ENCODE measurements around the gene GCN1.

GCN1 gene

GRCh38 chr12:120170631-120171030 is 23.9 kb downstream of the GCN1 start:
- TF ChIP-seq CTCF (IDR thresholded peaks at IDR 0.05; ENCODE audit: borderline replicate concordance, insufficient read depth, low read depth, low read length), result no peak
- H3K4me3 ChIP-seq (ENCODE audit: low read depth, low read length), result no peak overlapping the region

DNA sequence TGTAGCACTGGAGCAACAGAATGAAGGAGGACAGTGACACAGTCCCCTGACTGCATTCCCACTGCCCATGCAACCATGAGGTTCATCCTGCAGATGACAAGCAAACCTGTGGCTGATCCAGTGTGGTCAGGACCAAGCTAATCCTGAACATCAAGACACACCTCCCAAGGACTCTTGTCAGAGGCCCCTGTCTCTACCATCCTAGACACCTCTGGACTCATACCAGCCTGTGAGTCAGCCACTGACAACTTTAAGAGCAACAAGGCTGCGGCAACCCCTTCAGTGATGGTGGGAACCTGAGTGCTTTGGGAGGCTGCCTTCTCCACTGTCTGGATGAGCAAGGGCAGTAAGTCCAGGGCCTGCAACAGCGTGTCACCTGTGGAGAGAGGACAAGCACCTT is 24.6 kb downstream of the GCN1 start:
- H3K4me3 ChIP-seq (ENCODE audit: low read depth, low read length), result no peak overlapping the region
- no peak for TF ChIP-seq CTCF (IDR thresholded peaks at IDR 0.05; ENCODE audit: borderline replicate concordance, insufficient read depth, low read depth, low read length)

- TF ChIP-seq CTCF (IDR thresholded peaks at IDR 0.05; ENCODE audit: borderline replicate concordance, insufficient read depth, low read depth, low read length), result no peak
- H3K4me3 ChIP-seq (ENCODE audit: low read depth, low read length), result no peak overlapping the region
Observed at GRCh38 chr12:120168337-120168736, 26.2 kb downstream of the GCN1 start.

DNA sequence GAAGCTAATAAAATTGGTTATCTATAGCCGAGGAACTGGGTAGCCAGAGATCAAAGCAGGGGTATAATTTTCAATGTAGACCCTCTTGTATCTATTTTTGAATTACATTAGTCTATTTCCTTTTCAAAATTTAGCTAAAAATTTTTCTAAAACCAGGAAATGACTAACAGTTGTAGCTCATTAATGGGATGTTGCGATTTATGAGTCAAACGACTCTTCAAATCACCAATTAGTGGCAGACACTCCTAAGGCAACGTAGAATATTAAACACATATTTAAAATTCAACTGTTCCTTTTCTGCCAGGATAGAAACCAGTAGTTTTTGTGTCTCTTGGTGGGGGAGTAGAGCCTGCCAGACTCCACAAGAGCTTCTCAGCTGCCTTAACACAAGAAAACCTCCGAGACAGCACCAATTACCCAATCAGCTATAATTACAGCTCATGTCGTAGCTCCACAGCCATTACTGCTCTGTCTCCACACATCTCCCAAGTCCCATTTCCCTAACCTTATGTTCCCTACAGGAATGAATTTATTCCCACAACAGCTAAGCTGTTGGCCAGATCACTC is 26.9 kb downstream of the GCN1 start:
- H3K4me3 ChIP-seq (ENCODE audit: low read depth, low read length), result no peak overlapping the region
- TF ChIP-seq CTCF (IDR thresholded peaks at IDR 0.05; ENCODE audit: borderline replicate concordance, insufficient read depth, low read depth, low read length), result no peak

GRCh38 chr12:120164293-120164692 is 30.2 kb downstream of the GCN1 start:
- no peak overlapping the region for H3K4me3 ChIP-seq (ENCODE audit: low read depth, low read length)
- no peak for TF ChIP-seq CTCF (IDR thresholded peaks at IDR 0.05; ENCODE audit: borderline replicate concordance, insufficient read depth, low read depth, low read length)

DNA sequence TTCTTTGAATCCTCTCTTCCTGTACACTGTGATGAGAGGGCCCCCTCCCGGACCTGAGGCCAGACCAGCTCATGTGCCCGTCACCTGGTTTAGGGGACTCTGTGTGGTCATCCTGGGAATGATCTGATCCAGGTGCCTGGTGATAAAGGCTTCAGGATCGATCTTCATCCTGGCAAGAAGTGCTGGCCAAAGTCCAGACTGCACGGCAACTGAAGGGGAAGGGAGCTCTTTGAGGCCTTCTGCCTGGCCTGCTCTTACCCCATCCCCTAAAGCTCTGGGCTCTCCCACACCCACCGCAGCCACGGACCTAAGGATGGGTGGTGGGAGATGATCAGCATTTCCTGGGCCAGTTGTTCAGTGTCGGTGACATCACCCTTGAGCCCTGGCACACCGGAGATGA is 31.8 kb downstream of the GCN1 start:
- no peak for TF ChIP-seq CTCF (IDR thresholded peaks at IDR 0.05; ENCODE audit: borderline replicate concordance, insufficient read depth, low read depth, low read length)
- no peak overlapping the region for H3K4me3 ChIP-seq (ENCODE audit: low read depth, low read length)

GRCh38 chr12:120161852-120162251 is 32.7 kb downstream of the GCN1 start:
- TF ChIP-seq CTCF (IDR thresholded peaks at IDR 0.05; ENCODE audit: borderline replicate concordance, insufficient read depth, low read depth, low read length), result no peak
- H3K4me3 ChIP-seq (ENCODE audit: low read depth, low read length), result no peak overlapping the region
